HG03103 (cell line): ENCODE results near the gene ACKR3.

Experiments used
- ATAC-seq: cut with Tn5 transposase; IDR thresholded peaks from one replicate; pipeline ENCODE4 v1.9.1; 2021; ENCODE audit warnings: low read depth; ENCODE audit not compliant: unreplicated experiment

Gene ACKR3

DNA sequence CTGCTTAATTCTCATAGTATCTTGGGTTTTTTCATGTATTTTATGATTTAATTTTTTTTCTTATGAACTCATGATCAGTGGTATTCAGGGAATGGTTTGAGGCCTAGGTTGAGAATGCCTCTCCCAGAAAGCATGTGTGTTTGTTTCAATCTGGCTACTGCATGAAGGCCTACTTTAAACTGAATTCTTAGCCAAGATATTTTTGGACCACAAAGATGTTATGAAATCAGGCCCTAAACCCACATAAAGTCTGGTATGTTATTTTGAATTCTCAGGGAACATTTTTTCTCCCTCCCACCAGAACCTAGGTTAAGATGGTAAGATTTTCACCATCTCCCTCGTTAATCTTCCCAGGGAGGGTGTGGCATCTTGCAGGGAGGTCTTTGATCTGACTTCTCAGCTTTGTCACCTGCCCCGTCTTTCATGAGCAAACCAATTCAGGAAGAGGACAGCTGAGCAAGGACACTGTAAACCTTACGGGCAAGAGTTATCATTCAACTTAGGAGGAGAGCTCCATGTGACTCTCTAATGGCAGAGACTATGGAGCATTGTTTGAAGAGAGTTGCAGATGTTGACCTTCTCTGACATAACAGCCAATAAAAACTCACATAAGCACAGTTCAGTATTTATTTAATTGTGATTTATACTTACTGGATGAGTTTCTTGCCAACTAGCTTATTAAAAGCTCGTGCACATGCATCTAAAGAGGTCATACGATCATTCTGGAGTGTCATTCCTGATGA is 21.3 kb upstream of the ACKR3 start:
- no peak for ATAC-seq

- no peak for ATAC-seq
Measured at GRCh38 chr2:236549165-236549564, 20.5 kb upstream of the ACKR3 start.

- no peak for ATAC-seq
Measured at GRCh38 chr2:236550290-236550689, 19.3 kb upstream of the ACKR3 start.

DNA sequence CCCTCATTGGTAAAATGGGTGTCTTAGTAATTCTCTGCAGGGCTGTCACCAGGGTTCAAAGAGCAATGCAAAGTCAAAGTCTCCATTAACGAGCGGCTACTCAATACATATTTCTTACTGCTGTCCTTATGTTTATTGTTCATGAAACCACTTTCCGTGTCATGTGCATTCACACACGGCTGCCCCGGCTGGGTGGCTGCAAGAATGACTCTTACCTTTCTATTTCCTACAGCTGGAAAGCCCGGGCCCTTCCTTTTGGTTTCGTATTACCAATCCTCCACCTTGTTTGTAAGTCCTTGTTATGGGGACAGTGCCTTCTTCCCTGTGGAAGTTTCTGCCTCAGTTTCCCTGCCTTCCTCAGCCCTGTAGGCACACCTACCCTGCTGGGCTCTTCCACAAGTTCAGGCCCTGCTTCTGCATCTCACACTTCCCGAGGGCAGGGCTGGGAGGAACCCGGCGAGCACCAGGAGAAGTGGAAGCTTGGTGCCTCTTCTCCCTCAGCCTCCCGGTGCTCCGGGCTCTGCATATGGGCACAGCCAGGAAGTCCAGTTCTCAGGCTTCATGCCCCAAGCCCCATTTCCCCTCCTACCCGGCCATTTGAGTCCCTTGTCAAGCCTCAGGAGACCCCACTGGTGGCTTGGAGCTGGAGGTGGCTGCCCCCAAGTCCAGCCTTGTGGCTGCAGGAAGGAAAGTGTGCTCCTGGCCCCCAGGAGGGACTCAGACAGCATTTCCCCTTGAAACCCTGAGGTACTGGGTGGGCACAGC is 18.7 kb upstream of the ACKR3 start:
- peak; percentile 37 for ATAC-seq

- ATAC-seq = no peak
Measured at GRCh38 chr2:236551471-236552211, 18.0 kb upstream of the ACKR3 start.

DNA sequence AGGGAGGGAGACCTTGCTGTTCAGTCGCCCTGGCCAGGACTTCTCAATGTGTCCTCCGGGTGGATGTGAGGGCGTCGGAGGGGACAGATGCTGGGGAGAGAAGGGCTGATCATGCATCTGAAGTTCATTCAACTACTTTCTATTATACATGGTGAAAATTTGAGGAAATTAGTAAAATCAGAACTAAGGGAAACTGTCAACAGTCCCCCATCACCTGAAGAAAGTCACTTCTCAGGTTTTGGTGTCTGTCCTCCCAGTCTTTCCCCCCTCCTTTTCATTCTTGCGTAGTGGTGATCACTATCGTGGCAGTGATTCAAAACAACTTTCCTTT is 17.4 kb upstream of the ACKR3 start:
- ATAC-seq = no peak

DNA sequence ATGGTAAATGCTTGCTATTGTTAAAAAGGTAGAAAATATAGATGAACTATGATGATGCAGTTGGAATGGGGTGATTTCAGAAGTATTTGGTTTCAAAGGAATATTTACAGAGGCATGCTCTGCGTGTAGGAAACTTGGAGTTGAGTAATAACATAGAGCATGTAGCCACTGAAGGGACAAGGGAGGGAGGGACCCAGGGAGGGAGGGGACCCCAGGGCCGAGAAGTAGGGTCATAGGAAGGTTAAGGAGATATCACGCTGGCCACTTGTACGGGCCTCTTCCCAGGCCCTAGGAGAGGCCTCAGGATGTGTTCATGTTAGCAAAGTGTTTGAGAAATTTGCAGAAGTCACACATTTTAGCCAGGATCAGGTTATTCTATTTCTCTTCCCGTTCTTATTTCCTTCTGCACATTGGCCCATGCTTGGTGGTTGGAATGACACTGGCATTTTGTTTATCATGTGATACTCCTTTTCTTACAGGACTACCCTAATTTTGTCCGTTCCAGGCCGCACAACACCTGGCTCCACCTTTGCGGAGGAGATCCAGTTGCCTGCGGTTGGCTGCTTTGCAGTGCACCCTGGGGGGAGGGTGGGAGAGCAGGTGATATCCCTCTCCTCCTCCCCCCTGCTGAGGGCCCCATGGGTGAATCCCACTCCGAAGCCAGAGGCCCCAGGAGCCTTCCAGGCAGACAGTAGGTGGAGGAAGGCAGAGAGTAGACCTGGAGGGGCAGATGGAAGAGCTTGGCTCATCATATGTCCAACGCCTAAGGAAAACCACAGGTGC is 16.9 kb upstream of the ACKR3 start:
- no peak for ATAC-seq

GRCh38 chr2:236553522-236553921 is 16.1 kb upstream of the ACKR3 start:
- ATAC-seq = no peak

DNA sequence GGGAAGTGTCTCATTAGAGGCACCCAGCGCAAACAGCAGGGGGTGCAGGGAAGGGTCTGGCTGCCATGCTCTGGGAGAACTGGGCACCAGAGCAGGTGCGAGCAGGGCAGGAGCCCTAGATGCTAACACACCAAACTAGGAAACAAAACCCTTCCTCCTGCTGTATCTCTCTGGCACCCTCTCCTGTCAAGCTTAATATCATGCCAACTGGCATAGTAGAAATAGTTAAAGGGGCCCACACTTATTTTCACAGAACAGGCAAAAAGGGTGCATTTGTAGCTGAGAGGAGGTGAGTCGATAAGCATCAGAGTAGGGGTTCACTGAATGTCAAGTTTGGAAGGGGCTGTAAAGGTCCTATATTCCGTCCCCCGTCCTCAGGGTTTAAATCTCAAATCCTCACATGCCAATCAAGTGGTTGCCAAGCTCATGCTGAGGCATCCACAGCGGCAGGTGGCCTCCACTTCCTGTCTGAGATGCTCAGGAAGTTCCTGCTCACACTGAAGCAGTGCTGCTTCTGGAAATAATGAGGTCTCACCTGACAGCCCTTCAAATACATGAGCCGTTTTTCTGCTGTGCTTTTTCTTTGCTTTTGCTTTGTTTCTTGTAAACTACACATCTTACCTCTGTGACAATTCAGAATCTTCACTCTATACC is 14.9 kb upstream of the ACKR3 start:
- no peak for ATAC-seq

DNA sequence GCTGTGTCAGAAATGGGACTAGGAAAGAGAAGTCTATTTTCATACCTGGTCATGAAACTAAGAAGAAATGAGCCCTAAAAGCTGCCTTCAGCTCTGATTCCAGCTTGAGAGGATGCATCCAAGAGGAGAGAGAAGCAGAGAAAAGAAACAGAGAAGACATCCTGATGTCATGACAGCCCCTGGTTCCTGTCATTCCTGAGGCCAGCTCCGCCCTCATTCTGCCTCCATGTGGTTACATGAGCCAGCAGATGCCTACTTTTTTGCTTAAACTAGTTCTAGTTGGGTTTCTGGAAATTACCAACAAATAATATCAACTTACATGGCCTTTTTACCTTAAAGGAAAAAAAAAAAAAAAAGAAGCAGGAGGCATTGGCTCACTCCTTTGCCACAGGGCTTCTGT is 14.1 kb upstream of the ACKR3 start:
- ATAC-seq = no peak

GRCh38 chr2:236557306-236558030 is 12.2 kb upstream of the ACKR3 start:
- no peak for ATAC-seq

DNA sequence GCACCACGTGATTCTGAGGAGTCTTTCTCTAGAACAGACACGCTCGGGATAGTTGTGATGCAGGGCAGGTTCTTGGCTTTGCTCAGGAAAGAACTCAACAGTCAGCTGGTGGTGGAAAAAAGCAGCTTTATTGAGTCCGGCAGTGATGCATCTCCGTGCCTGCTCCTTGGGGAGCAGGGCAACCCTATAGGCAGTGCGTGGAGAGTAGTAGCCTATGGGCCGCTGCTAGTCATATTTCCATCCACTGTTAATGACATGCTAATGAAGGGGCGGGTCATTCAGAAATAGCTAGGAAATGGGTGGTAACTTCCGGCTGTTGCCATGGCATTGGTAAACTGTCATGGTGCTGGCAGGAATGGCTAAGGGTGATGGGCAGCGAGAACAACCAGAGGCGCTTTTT is 11.6 kb upstream of the ACKR3 start:
- ATAC-seq = no peak

DNA sequence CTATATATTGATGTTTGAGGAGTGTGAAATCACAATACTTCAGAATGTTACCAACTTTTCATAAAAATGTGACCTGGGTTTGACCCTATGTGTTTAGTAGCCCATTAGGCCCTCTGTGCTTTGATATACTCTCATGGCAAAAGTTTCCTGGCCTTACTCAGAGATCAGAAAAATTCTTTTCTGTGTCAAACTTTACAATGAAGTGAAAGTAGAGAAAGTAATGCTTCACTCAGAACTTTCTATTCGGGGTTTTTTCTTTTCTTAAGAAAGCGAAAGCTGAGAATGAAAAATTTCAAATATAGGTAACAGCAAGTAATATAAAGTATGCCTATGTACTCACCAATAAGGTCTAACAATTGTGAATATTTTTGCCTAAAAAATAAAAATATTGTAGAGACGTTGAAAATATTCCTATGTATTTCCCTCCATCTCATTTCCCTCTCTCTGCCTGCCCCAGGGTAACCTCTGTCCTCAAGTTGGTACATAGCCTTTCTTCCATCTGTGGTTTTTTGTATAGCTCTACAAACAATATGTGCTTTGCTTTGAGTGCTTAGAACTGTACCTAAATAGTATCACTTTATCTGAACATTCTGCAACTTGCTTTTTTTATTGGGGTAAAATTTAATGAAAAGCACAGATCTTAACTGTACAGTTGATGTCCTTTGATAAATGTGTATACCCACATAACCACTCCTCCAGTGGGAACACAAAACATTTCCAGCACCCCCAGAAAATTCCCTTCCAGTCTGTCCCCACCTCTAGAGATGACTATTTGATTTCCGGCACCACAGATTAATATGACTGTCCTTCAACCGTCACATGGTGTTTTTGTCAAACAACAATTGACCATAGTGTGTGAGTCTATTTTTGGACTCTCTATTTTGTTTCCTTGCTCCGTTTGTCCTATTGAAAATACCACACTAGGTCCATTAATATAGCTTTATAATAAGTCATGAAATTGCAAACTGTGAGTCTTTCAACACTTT is 10.3 kb upstream of the ACKR3 start:
- ATAC-seq = peak; percentile 51

GRCh38 chr2:236561874-236562273 is 7.8 kb upstream of the ACKR3 start:
- no peak for ATAC-seq

GRCh38 chr2:236562434-236562833 is 7.2 kb upstream of the ACKR3 start:
- no peak for ATAC-seq

DNA sequence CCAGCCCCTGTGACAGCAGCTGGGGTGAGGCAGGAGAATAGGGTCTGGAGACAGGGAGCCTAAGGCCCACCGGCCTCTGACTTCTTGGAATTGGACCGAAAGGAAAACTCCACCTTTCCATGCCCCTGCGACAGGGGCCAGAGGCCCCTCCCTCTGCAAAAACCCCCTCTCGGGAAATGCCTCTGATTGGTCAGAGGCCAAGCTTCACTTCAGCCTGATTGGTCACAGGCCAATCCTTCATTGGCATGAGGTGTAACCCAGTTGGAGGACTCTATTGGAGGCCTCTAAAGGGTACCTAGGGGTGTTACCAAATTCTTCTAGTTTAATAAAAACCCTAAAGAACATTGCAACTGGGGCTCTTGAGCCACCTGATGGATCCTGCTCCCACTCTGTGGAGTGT is 5.7 kb upstream of the ACKR3 start:
- ATAC-seq = no peak

GRCh38 chr2:236565212-236565611 is 4.4 kb upstream of the ACKR3 start:
- ATAC-seq = no peak

DNA sequence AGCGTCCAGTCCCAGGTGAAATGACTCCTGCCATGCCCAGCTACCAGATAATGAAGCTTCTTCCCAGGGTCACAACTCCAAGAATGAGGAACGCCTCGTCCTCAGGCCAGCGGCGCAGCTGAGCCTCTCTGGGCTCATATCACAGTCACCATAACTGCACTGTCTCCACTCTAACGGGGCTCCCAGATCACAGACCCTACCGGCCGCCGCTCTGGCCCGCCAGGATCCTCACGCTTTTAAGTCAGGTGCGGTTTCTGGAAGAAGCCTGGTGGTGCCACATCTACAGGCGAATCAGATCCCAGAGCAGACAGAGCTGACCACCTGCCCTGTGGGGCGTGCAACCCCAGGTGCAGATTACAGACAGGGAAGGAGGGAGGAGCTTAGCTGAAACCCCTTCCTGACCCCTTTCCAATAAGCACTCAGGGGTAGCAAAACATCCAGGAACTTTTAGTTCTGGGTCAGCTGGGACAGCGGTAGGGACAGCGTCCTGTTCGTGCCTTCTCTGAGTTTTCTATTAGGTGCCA is 3.7 kb upstream of the ACKR3 start:
- no peak for ATAC-seq
